Activated CD4-positive, alpha-beta T cell treated with anti-CD3 and anti-CD28 coated beads for 4 hours (primary cell): ENCODE data around the gene PCDHB1.
A peak's percentile ranks its signal among the peaks of the same experiment; 100 is the strongest.

Experiments used
- DNase-seq, 2 donors: peaks; one replicate each; pipeline ENCODE4 v3.0.0-alpha.2; 2020

Gene PCDHB1

DNA sequence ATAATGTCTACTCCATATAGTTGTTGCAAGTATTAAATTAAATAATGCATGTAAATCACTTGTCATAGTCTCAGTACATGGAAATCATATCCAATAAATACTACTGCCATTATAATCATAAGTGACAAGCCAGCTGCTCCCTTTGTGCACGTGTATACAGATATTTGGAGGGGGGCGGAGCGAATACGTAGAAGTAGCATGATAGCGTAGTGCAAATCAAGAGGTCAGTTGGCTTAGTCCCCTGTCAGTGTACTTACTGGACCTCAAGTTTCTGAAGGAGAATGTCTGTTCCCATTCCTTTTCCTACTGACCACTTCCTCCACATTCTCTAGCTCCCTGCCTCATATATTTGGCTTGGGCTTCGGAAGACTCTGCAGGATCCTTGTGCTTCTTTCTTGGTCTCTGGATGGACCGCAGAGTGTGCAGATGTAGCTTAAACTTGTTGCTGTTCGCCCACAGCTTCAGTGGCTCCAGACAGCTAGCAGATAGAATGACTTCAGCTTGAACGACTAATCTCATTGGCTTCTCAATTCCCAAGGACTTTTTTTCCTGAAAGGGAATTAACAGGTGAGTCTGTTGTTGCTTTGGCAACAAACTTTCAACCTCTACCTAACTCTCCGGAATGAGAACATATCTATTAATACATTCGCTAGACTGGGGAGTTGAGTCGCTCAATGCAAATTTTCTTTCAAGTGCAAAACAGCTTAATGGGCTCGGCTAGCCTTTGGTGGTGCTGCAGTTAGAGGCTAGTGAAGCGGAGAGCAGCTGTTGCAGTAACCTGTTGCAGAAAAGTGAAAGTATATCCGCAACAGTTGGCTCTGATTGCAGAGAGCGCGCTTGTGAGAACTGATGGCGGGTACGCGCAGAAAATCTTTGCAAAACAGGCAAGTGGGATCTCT is at the start of gene PCDHB1:
PCDHB1 (plus strand) TSS at position 753 of the 899 bp plus-strand sequence; CDS start at position 850, 97 bp downstream.
- no peak for DNase-seq

DNA sequence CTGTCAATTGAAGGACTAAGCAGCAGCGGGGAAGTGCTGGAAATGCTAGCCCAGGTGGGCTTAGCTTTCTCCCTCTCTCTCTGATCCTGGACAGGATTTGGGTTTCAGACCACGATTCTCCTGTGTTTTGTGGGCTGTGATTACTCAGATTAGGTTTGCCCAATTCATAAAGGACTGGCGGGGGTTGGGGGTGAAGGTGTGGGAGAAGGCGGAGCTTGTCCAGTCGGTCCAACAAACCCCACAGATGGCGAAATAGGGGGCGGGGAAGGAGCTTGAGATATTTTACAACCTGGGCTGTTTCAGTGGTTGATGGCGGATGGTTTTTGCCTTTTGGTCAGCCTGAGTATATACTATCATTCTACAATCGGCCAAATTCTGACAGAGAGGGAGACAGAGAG is 49.7 kb upstream of the PCDHB1 start:
- no peak for DNase-seq

GRCh38 chr5:141001844-141002604 is 49.1 kb upstream of the PCDHB1 start:
- DNase-seq: no peak

GRCh38 chr5:141002605-141002965 is 48.6 kb upstream of the PCDHB1 start:
- DNase-seq: no peak

GRCh38 chr5:141003031-141003430 is 48.1 kb upstream of the PCDHB1 start:
- DNase-seq: no peak

- no peak for DNase-seq
Measured at GRCh38 chr5:141003791-141004611, 47.2 kb upstream of the PCDHB1 start.

DNA sequence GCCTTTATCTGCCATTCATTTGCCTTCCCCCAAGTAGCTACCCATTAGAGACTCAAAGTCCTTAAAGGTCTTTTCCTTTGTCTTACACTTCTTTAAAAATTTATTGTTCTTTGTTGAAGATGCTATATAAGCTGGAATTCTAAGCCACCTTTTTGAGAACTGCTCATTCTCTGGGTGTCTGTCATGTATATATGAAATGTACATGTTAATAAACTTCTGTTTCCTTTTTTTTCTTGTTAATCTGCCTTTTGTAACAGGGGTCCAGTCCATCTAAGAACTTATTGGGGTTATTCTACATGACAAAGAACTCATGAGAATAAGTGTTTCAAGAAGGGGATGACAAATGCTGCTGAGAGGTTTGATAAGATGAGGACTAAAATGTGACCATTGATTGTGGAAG is 43.4 kb upstream of the PCDHB1 start:
- no peak for DNase-seq

DNA sequence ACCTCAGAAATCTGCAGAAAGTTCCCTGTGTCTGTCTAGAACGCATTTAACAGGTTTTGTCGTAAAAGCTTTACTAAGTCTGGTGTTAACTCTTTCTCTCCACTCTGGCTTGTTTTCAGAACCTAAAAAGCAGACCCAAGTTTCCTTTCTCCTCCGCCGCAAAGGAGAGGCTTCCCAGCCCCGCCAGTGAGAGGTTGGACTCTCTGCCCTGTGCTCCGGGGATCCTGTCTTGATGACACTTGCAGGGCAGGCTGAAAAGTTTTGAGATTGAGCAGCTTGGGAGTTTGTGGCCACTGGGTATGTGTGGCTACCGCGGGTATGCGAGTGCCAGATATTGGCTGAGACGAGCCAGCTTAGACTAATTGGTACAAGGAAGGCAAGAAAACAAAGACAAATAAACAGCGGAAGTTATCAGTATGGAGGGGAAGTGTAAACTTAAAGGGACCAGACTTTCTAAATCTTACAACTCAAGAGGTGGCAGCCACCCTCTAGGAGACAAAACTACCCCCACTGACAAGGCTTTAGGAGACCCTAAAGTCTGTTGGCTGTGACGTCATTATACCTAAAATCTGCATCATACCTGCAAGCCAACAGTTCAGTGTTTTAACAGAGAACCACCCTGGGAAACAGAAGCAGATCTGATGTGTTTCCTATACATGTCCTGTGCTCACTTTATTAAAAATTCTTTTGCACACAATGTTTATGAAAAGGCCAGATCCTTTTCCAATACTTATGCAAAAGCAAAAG is 41.0 kb upstream of the PCDHB1 start:
- no peak for DNase-seq

DNA sequence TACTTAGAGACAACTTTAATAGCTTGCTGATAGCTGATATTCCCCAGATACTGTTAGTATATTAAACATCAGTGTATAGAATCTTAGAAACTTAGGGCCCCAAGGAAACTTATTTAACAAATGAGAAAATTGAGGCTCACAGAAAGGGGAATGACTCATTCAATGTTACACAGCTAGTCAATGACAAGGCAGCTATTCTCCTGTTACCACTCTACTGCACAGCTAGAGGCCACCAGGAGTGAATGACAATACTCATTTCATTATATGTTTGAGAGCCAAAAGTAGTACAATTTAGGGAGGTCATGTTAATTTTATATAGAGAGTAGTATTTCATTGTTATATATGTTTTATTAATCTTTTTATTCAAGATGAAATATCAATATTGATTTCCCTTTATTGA is 33.2 kb upstream of the PCDHB1 start:
- DNase-seq: no peak

DNA sequence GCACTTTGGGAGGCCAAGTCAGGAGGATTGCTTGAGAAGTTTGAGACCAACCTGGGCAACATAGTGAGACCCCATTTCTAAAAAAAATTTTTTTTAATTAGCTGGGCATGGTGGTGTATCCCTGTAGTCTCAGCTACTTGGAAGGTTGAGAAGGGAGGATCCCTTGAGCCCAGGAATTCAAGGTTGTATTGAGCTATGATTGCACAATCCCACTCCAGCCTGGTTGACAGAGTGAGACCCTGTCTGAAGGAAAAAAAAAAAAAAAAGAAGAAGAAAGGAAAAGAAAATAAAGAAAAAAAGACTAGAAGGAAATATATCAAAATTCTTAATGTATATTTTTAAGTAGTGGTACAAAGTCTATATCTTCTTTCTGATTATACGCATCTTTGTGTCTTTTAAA is 28.8 kb upstream of the PCDHB1 start:
- no peak for DNase-seq

DNA sequence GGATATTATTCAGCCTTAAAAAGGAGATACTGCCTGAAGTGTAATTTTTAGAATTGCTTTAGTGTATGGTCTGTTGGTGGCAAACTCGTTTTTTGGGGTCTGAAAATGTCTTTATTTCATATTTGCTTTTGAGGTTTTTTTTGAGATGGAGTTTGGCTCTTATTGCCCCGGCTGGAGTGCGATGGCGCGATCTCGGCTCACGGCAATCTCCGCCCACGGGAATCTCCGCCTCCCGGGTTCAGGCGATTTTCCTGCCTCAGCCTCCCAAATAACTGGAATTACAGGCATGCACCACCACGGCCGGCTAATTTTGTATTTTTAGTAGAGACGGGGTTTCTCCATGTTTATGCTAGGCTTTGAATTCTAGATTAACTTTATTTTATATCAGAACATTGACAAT is 20.2 kb upstream of the PCDHB1 start:
- DNase-seq: no peak

DNA sequence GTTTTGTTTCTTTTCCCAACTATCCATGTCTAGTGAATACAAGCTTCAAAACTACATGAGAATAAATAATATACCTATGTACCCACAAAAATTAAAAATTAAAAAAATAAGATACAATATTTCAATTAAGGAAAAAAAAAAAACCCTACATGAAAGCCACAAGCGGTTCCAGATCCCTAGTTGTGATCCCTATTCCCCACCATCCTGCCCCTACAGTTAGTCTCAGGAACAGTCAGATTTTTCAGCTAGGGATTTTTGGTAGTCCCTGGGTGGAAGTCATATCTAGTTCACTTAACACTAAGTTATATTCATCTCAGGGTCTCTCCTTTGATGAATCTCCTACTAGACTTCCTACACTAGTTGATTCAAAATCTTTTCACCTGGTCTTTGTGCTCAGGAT is 18.5 kb upstream of the PCDHB1 start:
- DNase-seq: no peak

DNA sequence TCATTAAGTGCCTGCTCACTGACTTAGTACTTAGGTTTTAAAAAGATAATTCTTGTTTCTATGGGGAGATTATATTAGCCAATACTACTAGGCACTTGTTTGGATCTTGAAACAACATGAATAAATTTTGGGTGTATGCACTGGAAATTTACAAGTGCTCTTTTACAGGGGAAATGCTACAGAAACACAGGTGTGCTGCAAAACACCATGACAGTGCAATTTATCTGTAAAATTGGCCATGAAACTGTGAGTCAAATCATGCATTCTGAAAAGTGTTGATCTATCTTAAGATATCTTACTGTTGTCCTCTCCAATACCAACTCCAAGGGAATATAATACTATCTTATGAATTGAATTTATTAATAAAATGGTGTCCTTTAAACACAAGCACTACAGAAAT is 12.1 kb upstream of the PCDHB1 start:
- no peak for DNase-seq

- DNase-seq: no peak
Measured at GRCh38 chr5:141039517-141039916, 11.7 kb upstream of the PCDHB1 start.

DNA sequence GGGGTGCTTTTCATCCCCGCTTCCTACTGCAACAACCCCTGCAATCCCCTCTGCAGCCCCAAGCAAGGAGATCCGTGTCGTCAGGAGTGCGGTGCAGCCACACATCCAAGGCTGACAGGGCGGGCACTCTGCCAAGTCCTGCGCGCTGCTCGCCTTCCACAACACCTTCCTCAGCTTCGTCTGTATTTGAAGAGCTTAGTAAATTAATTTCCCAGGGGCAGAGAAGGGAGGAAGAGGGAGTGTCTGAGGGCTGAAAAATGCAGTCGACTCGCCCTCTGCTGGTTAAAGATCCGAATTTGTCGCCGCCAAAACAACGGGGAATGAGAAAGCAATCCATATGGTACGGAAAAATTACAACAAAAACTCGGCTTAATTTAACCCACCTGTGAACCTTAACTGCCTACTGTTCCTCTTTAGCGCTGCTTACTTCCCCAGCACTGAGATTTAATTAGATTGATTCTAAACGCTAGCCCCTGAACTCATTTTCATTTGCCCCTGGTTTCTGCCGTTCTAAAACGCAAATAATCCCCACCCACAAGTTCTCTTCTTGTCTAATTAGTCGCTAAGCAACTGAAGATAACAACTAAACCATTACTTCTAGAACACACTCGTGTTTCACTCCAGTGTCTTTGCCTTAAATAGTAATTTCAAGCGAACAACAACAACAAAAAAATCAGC is 10.9 kb upstream of the PCDHB1 start:
- DNase-seq: no peak

DNA sequence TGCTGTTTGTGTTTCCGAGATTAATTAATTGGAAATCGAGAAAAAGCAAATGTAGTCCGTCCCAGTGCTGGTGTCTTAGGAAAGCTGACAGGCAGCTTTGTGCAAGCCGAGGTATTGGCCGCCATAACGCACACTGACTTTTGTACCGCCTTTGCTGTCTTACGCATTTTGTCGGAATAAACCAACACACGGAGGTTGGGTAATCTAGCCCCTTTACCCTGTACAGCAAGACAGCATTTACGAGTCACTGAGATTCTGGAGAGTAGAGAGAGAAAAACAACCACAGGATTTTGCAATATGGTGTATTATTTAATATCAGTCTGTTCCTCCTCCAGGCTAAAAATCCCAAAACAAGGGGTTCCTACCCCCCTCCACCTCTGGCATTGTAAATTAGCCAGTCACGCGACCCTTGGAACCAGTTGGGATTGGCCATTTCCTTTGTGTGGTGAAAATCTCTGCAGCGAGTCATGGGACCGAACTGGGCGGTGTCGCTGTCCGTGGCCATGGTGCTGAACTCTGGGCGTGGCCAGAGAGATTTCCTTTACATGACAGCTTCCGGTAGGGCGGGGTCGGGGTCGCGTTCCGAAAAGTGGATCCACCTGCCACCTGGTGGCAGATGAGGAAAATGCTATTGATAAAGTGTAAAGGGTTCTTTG is 10.3 kb upstream of the PCDHB1 start:
- DNase-seq: peak; percentile 24 to 35

GRCh38 chr5:141041427-141041785 is 9.8 kb upstream of the PCDHB1 start:
- DNase-seq: no peak

DNA sequence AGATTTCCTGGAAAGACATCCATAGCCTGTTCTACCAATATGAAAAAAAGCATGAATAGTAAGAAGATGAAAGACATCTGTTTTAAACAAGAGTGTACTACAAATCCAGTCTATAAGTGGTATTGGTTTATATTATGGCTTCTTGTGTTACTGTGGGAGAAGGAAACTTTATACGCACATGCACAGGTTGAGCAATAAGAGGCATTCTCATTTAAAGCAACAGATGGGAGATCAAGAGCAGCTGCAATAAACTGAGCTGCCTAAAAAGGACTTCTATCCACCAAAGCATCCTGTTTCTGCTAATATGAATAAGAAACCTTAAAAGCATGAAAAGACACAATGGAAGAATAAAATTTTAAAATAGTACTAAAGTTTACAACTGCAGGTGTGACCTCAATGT is 8.6 kb upstream of the PCDHB1 start:
- DNase-seq: no peak

GRCh38 chr5:141051521-141051866 is 320 bp downstream of the PCDHB1 start:
- DNase-seq: no peak

DNA sequence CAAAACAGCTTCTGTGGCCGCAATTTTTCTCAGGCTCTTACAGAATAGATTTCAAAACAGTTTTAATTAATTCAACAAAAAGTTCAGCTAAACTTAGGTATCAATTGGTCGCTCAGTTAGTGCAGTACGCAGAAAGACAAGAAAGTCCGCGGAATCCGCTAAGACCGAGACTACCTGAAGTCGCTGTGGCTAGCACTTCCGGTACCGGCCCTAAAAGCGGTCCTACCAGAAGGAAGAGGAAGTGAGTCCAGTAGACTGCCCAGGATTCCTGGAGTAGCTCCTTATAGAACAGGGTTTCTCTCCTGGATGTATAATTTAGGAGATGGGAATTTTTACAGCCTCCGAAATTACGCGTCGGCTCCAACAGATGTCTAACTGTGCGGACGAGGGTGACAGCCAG is 26.7 kb downstream of the PCDHB1 start:
- DNase-seq: no peak

DNA sequence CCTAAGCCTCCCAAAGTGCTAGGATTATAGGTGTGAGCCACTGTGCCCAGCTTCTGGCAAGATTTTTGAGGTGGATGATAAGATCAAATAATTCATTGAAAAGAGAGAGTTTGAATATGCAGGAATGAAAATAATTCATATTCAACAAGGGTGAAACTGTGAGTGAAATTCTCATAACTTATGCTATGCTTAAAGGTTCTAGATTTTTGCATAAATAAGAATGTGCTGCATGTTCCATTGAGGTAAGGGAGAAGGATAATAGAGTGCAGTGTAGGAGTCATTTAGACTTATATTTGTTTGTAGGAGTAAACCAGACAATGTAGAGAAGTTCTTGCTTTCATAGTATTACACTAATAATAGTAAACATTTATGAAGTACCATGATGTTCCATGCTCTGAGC is 31.1 kb downstream of the PCDHB1 start:
- no peak for DNase-seq
